Measurements from ENCODE around the gene FABP7.

FABP7 gene

DNA sequence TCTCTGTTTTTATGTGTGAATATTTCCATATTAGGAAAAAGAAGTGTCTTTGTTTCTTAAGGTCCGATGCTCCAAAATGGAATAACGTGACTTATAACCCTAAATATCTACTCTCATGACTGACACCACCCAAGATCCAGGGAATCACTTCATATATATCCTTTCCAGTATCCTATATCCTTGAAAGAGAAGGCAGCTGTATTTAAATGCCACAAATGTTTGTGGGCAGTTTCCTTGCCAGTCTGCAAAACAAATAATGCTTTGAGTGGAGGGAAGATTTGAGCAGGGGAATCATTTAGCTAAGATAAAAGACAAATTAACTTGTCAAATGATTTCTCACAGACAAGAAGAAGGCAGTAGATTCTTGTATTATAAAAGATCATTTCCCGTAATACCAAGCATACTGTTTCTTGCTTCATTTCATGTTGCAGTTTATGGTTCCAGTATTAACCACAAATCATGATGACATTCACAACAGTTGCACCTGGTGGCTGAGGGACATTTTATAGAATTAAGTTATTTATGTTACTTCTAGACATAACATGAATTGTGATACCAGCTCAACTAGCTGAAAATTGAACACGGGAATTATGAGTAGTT is 30.0 kb upstream of the FABP7 start:
- TF ChIP-seq, protein P1, sequence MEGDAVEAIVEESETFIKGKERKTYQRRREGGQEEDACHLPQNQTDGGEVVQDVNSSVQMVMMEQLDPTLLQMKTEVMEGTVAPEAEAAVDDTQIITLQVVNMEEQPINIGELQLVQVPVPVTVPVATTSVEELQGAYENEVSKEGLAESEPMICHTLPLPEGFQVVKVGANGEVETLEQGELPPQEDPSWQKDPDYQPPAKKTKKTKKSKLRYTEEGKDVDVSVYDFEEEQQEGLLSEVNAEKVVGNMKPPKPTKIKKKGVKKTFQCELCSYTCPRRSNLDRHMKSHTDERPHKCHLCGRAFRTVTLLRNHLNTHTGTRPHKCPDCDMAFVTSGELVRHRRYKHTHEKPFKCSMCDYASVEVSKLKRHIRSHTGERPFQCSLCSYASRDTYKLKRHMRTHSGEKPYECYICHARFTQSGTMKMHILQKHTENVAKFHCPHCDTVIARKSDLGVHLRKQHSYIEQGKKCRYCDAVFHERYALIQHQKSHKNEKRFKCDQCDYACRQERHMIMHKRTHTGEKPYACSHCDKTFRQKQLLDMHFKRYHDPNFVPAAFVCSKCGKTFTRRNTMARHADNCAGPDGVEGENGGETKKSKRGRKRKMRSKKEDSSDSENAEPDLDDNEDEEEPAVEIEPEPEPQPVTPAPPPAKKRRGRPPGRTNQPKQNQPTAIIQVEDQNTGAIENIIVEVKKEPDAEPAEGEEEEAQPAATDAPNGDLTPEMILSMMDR (IDR thresholded peaks at IDR 0.05; ENCODE audit: insufficient read depth, missing control alignments) = no peak
- no peak for DNase-seq (ENCODE audit: insufficient read length, low spot score)
- FAIRE-seq = no peak

DNA sequence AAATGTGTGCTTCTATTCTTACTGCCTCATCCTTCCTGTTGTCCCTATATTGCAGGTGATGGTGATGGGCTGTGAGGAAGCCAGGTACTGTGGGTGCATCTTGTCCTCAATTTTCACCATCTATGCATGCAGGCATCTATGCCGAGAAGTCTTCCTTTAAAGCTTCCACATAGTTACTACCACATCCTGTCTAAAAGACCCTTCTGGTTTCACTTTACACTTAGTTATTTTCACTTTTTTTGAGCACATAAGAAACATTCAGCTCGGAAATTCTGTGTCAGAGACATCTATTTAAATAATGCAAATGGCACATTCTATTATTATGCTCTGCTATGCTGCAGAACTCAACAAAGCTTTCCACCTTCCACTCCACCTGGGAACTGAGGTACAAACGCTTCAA is 28.2 kb upstream of the FABP7 start:
- DNase-seq (ENCODE audit: insufficient read length, low spot score) (no peak), FAIRE-seq (no peak)
- TF ChIP-seq, protein P1 (IDR thresholded peaks at IDR 0.05; ENCODE audit: insufficient read depth, missing control alignments) = no peak

DNA sequence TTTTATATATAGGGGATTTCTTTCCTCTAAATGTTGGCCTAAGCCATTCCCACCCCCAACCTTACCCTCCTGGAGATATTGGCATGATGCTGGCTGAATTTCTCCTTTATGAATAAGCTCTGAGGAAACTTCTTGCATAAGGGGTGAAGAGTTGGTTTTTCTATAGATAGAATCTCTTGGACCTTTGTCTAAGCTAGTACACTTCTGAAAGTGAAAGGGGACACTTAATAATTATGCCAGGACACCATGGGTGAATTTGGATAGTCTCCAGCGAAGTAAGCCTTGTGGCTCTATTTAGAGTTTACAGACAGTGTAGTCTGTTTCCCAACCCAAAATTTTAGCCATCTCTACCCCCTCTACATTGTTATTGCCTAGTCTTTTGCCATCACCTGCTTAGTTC is 27.1 kb upstream of the FABP7 start:
- DNase-seq (ENCODE audit: insufficient read length, low spot score) (no peak), FAIRE-seq (no peak)
- TF ChIP-seq, protein P1 (IDR thresholded peaks at IDR 0.05; ENCODE audit: insufficient read depth, missing control alignments) = no peak

DNA sequence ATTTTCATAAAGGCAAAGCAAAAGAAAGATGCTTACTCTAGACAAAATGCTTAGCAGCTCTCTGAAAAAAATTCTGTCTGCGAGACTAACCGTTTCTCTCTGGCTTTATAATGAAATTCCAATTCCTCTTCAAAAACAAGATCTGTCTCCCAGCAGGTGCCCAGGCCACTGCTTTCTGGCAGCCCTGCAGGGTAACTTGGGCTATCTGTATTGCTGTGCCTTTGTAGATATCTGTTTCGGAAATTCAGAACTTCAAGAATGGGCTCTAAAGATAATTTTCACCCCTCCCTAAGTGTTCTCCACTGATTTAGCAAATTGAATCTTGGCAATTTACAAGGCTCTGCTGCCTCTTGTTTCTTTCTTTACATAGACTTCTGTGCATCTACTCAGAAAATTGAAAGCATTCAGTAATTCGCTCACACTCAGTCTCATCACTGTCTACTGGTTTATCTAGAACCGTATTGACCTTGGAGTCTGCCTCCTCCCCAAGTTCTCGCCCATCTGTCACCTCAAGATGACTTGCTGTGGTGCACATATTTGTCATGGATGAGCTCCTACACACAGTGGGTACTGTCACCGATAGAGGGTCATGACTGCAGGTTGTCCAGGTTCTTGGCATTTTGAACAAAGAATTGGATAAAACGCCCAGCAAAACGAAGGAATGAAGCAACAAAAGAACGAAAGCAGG is 26.4 kb upstream of the FABP7 start:
- DNase-seq (ENCODE audit: insufficient read length, low spot score) (no peak), FAIRE-seq (no peak)
- TF ChIP-seq, protein P1 (IDR thresholded peaks at IDR 0.05; ENCODE audit: insufficient read depth, missing control alignments) = no peak

DNA sequence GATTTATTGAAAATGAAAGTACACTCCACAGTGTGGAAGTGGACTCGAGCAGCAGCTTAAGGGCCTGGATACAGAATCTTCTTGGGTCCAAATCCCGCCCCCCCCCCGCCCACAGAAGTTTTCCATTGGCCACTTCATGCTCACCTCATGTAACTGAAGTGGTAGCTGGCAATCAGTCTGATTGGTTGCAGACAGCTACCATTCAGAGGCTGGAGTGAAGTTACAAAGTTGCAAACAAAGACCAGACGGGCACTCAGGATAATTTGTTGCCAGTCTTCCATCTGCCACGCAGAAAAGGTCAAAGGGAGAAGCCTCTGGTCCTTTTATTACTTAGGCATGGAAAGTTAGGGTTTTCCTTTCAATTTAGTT is 25.8 kb upstream of the FABP7 start:
- DNase-seq (ENCODE audit: insufficient read length, low spot score) = no peak
- no peak for FAIRE-seq

DNA sequence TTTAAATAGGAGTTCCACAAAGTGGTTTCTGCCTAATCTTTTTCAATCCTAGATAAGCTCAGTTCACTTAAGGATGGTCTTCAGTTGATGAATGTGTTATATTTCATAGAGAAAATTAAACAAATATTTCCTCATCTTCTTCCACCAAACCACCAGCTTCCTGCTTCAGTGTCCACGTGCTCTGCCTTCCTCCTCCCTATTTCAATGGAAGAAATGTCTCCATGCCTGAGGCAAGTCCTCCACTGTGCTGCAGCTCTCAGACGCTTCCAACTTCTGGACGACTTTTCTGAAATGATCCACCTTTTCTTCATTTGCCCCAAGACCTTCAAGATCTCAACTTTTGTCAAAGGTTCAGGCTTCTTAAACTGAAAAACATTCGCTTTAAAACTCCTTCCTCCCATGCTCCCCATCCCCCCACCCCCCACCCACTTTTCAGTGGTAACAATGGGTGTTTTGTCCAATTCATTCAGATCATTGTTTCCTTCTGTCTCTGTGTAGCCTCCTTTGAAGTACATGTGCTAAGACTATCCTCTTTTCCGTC is 25.3 kb upstream of the FABP7 start:
- TF ChIP-seq, protein P1 (IDR thresholded peaks at IDR 0.05; ENCODE audit: insufficient read depth, missing control alignments) = no peak
- DNase-seq (ENCODE audit: insufficient read length, low spot score) = no peak
- no peak for FAIRE-seq

More for the DNA sequence above, 25.8 kb upstream of the FABP7 start:
- TF ChIP-seq, protein P1 (IDR thresholded peaks at IDR 0.05; ENCODE audit: insufficient read depth, missing control alignments) = no peak

DNA sequence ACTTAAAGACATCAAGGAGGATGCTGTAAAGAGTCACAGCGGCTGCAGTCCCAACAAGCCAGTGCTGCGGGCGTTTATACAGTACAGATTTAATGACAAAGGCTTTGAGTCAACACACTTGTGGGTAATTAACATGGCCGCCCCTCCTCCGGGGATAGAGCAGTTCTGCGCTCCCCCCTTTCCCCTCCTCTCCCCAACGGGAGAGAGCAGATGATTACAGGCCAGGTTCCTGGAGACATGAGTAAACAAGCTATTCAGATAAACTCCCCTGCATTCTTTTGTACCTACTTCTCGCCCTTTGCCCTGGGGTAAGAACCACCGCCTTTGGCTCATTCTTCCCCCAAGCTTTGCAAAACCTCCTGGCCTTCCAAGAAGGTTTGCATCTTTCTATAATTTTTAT is 23.6 kb upstream of the FABP7 start:
- DNase-seq (ENCODE audit: insufficient read length, low spot score) (no peak), FAIRE-seq (no peak)
- TF ChIP-seq, protein P1 (IDR thresholded peaks at IDR 0.05; ENCODE audit: insufficient read depth, missing control alignments) = no peak

All from D721Med (cell line).